IMR-90 (cell line): Measurements from ENCODE around the gene B4GALNT3. TPM values are rescaled to one million over a fixed set of nuclear protein-coding genes. Genes with fewer than 3 reads are reported as not detected.

Experiments
- ATAC-seq: fragments of 200-7000 bp; cut with Tn5 transposase; 2 replicates; pipeline ENCODE4 v1.9.1; 2020; ENCODE audit warnings: low read depth, mild to moderate bottlenecking, moderate library complexity
- BruUV-seq: library from RNA; stranded (reverse); fragments of 400-500 nt; replicated peaks from 2 replicates; lab custom pipeline; 2021; lab: Mats Ljungman, UMichigan
- CTCF ChIA-PET: fragments of 300-600 bp; formaldehyde crosslinking; extraction: SDS; loops from one replicate; lab custom pipeline; 2021; ENCODE audit warnings: antibody characterized with exemption; lab: Yijun Ruan, JAX
- POLR2A ChIA-PET: fragments of 300-600 bp; sonication (Branson Sonifier 250); formaldehyde crosslinking; loops from one replicate; lab custom pipeline; 2022; ENCODE audit warnings: antibody characterized with exemption; ENCODE audit not compliant: unreplicated experiment; lab: Charles Lee
- DNase-seq: peaks from one replicate; pipeline ENCODE4 v3.0.0; 2013
- H2AFZ ChIP-seq: replicated peaks from 2 replicates; pipeline ENCODE3; 2013; ENCODE audit warnings: low read length, mild to moderate bottlenecking; ENCODE audit not compliant: poor library complexity
- H2AK5ac ChIP-seq: 2 replicates; pipeline ENCODE4 v1.6.1; 2013; ENCODE audit warnings: low read depth, low read length, inconsistent platforms
- H2AK9ac ChIP-seq: replicated peaks from 2 replicates; pipeline ENCODE3; 2013; ENCODE audit warnings: mild to moderate bottlenecking, low read depth, low read length, moderate library complexity; ENCODE audit not compliant: poor library complexity
- H2BK120ac ChIP-seq: 2 replicates; pipeline ENCODE4 v1.6.1; 2013; ENCODE audit warnings: low read depth, low read length, inconsistent platforms
- H2BK15ac ChIP-seq: 3 replicates; pipeline ENCODE4 v1.6.1; 2013; ENCODE audit warnings: low read depth, low read length, inconsistent platforms
- H2BK20ac ChIP-seq: 2 replicates; pipeline ENCODE4 v1.6.1; 2013; ENCODE audit warnings: low read depth, mild to moderate bottlenecking, inconsistent platforms, low read length, moderate library complexity
- H2BK5ac ChIP-seq: 2 replicates; pipeline ENCODE4 v1.6.1; 2013; ENCODE audit warnings: mild to moderate bottlenecking, low read depth, low read length, inconsistent platforms; ENCODE audit not compliant: poor library complexity, severe bottlenecking
- H3K14ac ChIP-seq: replicated peaks from 2 replicates; pipeline ENCODE4 v1.6.1; 2013; ENCODE audit warnings: low read depth, low read length, inconsistent platforms
- H3K18ac ChIP-seq: 2 replicates; pipeline ENCODE4 v1.6.1; 2013; ENCODE audit warnings: low read depth, low read length, control low read depth
- H3K23ac ChIP-seq: 2 replicates; pipeline ENCODE4 v1.6.1; 2013; ENCODE audit warnings: low read depth, low read length, inconsistent platforms
- H3K27ac ChIP-seq: 2 replicates; pipeline ENCODE4 v1.5.1; 2013; ENCODE audit warnings: mild to moderate bottlenecking, control low read depth, low read length; ENCODE audit not compliant: insufficient read depth
- H3K27me3 ChIP-seq: 2 replicates; pipeline ENCODE4 v1.6.1; 2013; ENCODE audit warnings: low read length; ENCODE audit not compliant: control insufficient read depth, insufficient read depth
- H3K36me3 ChIP-seq: 2 replicates; pipeline ENCODE4 v1.6.1; 2013; ENCODE audit warnings: low read length, mixed read lengths; ENCODE audit not compliant: control insufficient read depth, insufficient read depth
- H3K4ac ChIP-seq: 2 replicates; pipeline ENCODE4 v1.6.1; 2013; ENCODE audit warnings: low read depth, low read length, inconsistent platforms
- H3K4me1 ChIP-seq: 2 replicates; pipeline ENCODE4 v1.6.1; 2013; ENCODE audit warnings: low read length, mixed read lengths; ENCODE audit not compliant: control insufficient read depth, insufficient read depth
- H3K4me2 ChIP-seq: 2 replicates; pipeline ENCODE4 v1.6.1; 2013; ENCODE audit warnings: low read depth, mild to moderate bottlenecking, control low read depth, low read length, moderate library complexity
- H3K4me3 ChIP-seq: 2 replicates; pipeline ENCODE4 v1.5.1; 2013; ENCODE audit warnings: low read depth, mild to moderate bottlenecking, control low read depth, low read length, moderate library complexity; ENCODE audit not compliant: insufficient read depth
- H3K56ac ChIP-seq: 2 replicates; pipeline ENCODE4 v1.6.1; 2013; ENCODE audit warnings: low read length, inconsistent platforms; ENCODE audit not compliant: insufficient read depth; ENCODE audit errors: extremely low read depth
- H3K79me1 ChIP-seq, 2 experiments: 2 replicates each; pipeline ENCODE4 v1.6.1; 2013; ENCODE audit warnings: low read length in 2 of 2, inconsistent platforms in 1 of 2, low read depth in 1 of 2
- H3K9ac ChIP-seq: 2 replicates; pipeline ENCODE4 v1.6.1; 2013; ENCODE audit warnings: low read depth, low read length, control low read depth
- H3K9me1 ChIP-seq: 2 replicates; pipeline ENCODE4 v1.6.1; 2013; ENCODE audit warnings: low read length, inconsistent platforms; ENCODE audit not compliant: insufficient read depth
- H3K9me3 ChIP-seq: 2 replicates; pipeline ENCODE4 v1.6.1; 2013; ENCODE audit warnings: low read length; ENCODE audit not compliant: control insufficient read depth, insufficient read depth
- H4K20me1 ChIP-seq: 2 replicates; pipeline ENCODE4 v1.6.1; 2013; ENCODE audit warnings: low read length, inconsistent platforms; ENCODE audit not compliant: insufficient read depth
- H4K5ac ChIP-seq: 2 replicates; pipeline ENCODE4 v1.6.1; 2013; ENCODE audit warnings: mild to moderate bottlenecking, low read depth, low read length, control low read depth
- H4K8ac ChIP-seq, 2 experiments: 2 replicates each; pipeline ENCODE4 v1.6.1; 2013; ENCODE audit warnings: low read depth in 2 of 2, low read length in 2 of 2, control low read depth in 1 of 2, inconsistent platforms in 1 of 2
- H4K91ac ChIP-seq: 2 replicates; pipeline ENCODE4 v1.6.1; 2013; ENCODE audit warnings: low read depth, low read length, inconsistent platforms; ENCODE audit not compliant: insufficient read depth
- BHLHE40 ChIP-seq: fragments of 150-350 bp; IDR thresholded peaks from 2 replicates; pipeline ENCODE4 v1.6.1; 2016; ENCODE audit warnings: mild to moderate bottlenecking, low read depth, low read length
- FOS ChIP-seq: fragments of 150-350 bp; IDR thresholded peaks from 2 replicates; pipeline ENCODE4 v1.6.1; 2016; ENCODE audit warnings: low read depth, low read length
- MAZ ChIP-seq: IDR thresholded peaks from 2 replicates; pipeline ENCODE4 v1.6.1; 2012; ENCODE audit warnings: low read depth, mild to moderate bottlenecking, low read length, improper control_type of control experiment, moderate library complexity, borderline replicate concordance
- NFE2L2 ChIP-seq: fragments of 150-350 bp; IDR thresholded peaks from 2 replicates; pipeline ENCODE4 v1.6.1; 2016; ENCODE audit warnings: low read depth, mild to moderate bottlenecking, low read length
- POLR2A ChIP-seq: IDR thresholded peaks from 2 replicates; pipeline ENCODE4 v1.6.1; 2012; ENCODE audit warnings: mild to moderate bottlenecking, low read depth, low read length
- RCOR1 ChIP-seq: IDR thresholded peaks from 2 replicates; pipeline ENCODE4 v1.6.1; 2012; ENCODE audit warnings: mild to moderate bottlenecking, low read length, improper control_type of control experiment; ENCODE audit not compliant: insufficient replicate concordance
- USF2 ChIP-seq: fragments of 150-350 bp; IDR thresholded peaks from 2 replicates; pipeline ENCODE4 v1.6.1; 2017; ENCODE audit warnings: mild to moderate bottlenecking, antibody characterized with exemption, low read length, low read depth
- WGBS, 2 experiments: methylation state at CpG; one replicate each; pipeline versions ENCODE4 v1.1.5 to v1.1.7; 2013; ENCODE audit warnings: missing lambda C conversion rate in 2 of 2; ENCODE audit not compliant: insufficient read length in 1 of 2; ENCODE audit errors: extremely low coverage in 2 of 2; 5-methylcytosine and 5-hydroxymethylcytosine counted together
- dilution Hi-C: fragments of 300-500 bp; cut with HindIII; formaldehyde crosslinking; loops from one replicate; pipeline ENCODE4 v1.14.3; 2018; ENCODE audit warnings: low sequenced_read_pairs; ENCODE audit not compliant: unreplicated experiment
- in situ Hi-C: fragments of 300-500 bp; cut with MboI; formaldehyde crosslinking; loops from 3 replicates; pipeline ENCODE4 v1.14.3; 2019; ENCODE audit warnings: low sequenced_read_pairs, inconsistent platforms, mixed read lengths
- intact Hi-C: fragments of 100-400 bp; cut with micrococcal nuclease; formaldehyde crosslinking; loops from 2 replicates; pipeline ENCODE4 v1.10.0; 2022
- polyA plus RNA-seq, 3 experiments: library from polyadenylated mRNA; depleted of rRNA; stranded (reverse); fragments of >200 nt; gene quantifications; 2 replicates each; pipeline ENCODE4 v1.2.3, GENCODE V29; 2012; ENCODE audit warnings: low replicate concordance in 1 of 3
- total RNA-seq: library from RNA; depleted of rRNA; stranded (reverse); fragments of >200 nt; gene quantifications from 2 replicates; pipeline ENCODE4 v1.2.3, GENCODE V29; 2012
- TF ChIP-seq, protein P1 (sequence below): conservative IDR thresholded peaks from 2 replicates; pipeline ENCODE4 v1.5.1; 2012; ENCODE audit warnings: mild to moderate bottlenecking, low read depth, low read length, improper control_type of control experiment

B4GALNT3 gene
- total and polyA plus RNA-seq, 2 of the 4 experiments (the other 2 are of a cell fraction), result not detected

DNA sequence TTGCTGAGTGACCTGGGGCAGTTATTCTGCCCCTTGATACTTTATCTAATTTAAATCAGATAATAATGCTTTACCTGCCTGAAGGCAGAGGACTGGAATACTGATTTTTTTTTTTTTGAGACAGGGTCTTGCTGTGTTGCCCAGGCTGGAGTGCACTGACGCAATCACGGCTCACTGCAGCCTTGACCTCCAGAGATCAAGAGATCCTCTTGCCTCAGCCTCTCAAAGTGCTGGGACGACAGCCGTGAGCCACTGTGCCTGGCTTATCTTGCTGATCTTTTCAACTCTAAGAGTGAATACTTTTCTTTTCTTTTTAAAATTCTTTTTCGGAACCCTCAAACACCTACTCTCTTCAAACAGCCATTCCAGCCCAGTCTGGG is 699 bp upstream of the B4GALNT3 start:
- Histone ChIP-seq H3K9me3 (peaks cover 2% of the 10 kb centered on the region; the same call in 1 of the 2 replicates), H3K4me2 (peak overlapping the region; percentile 18; the same call in 1 of the 2 replicates), H3K23ac (no peak overlapping the region), H3K9ac (no peak overlapping the region), H3K36me3 (no peaks in the 10 kb centered on the region), H4K8ac (no peak overlapping the region), H3K4me1 (peaks cover 2% of the 10 kb centered on the region; the same call in 1 of the 2 replicates), H4K20me1 (0 out of 2 replicates have a peak, but pooled peaks cover 2% of the 10 kb centered on the region), H3K18ac (no peak overlapping the region), H4K5ac (no peak overlapping the region), H3K14ac (no peak overlapping the region), H3K79me1 (no peaks in the 10 kb centered on the region), H2AK5ac (no peak overlapping the region), H2BK20ac (no peak overlapping the region), H2AK9ac (no peak overlapping the region), H2BK120ac (no peak overlapping the region), H2BK15ac (no peak overlapping the region), H4K91ac (no peak overlapping the region), H2BK5ac (no peak overlapping the region), H3K27ac (no peak overlapping the region), H3K27me3 (peaks cover 87% of the 10 kb centered on the region), H2AFZ (no peak overlapping the region), H3K9me1 (no peaks in the 10 kb centered on the region), H3K4me3 (no peak overlapping the region), H3K56ac (no peak overlapping the region), H3K4ac (no peak overlapping the region)
- WGBS, 2 experiments, result no CpG with 5 or more reads among the region's 5 CpGs
- DNase-seq, result no peak
- CTCF ChIA-PET, result no interaction called here
- BruUV-seq, result no TSS peak
- TF ChIP-seq POLR2A (no peak), MAZ (no peak), FOS (no peak), RCOR1 (no peak), NFE2L2 (no peak), USF2 (no peak), BHLHE40 (no peak)
- TF ChIP-seq, protein P1, sequence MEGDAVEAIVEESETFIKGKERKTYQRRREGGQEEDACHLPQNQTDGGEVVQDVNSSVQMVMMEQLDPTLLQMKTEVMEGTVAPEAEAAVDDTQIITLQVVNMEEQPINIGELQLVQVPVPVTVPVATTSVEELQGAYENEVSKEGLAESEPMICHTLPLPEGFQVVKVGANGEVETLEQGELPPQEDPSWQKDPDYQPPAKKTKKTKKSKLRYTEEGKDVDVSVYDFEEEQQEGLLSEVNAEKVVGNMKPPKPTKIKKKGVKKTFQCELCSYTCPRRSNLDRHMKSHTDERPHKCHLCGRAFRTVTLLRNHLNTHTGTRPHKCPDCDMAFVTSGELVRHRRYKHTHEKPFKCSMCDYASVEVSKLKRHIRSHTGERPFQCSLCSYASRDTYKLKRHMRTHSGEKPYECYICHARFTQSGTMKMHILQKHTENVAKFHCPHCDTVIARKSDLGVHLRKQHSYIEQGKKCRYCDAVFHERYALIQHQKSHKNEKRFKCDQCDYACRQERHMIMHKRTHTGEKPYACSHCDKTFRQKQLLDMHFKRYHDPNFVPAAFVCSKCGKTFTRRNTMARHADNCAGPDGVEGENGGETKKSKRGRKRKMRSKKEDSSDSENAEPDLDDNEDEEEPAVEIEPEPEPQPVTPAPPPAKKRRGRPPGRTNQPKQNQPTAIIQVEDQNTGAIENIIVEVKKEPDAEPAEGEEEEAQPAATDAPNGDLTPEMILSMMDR, result no peak
- POLR2A ChIA-PET, result no interaction called here
- dilution Hi-C loops, result no loop called here
- in situ Hi-C loops, result no loop called here
- ATAC-seq, result no peak
- intact Hi-C loops, result no loop called here
